GM23248 (cell line): ENCODE data around the gene HOXB9. TPM values are rescaled to one million over a fixed set of nuclear protein-coding genes. Genes with fewer than 3 reads are reported as not detected.

Source experiments
- DNase-seq: peaks from one replicate; pipeline ENCODE4 v3.0.0-alpha.2; 2015
- H2AFZ ChIP-seq: fragments of 200-600 bp; sonication (generic); 2 replicates; pipeline ENCODE4 v1.6.1; 2016; ENCODE audit warnings: antibody characterized with exemption
- H3F3A ChIP-seq: fragments of 200-600 bp; sonication (generic); 2 replicates; pipeline ENCODE4 v1.6.1; 2016; ENCODE audit warnings: mild to moderate bottlenecking, antibody characterized with exemption, mixed run types; ENCODE audit not compliant: insufficient read depth
- H3K27ac ChIP-seq: fragments of 200-600 bp; sonication (generic); 2 replicates; pipeline ENCODE4 v1.5.1; 2016; ENCODE audit warnings: mild to moderate bottlenecking
- H3K27me3 ChIP-seq: fragments of 200-600 bp; sonication (generic); replicated peaks from 2 replicates; pipeline ENCODE4 v1.6.1; 2016; ENCODE audit warnings: mild to moderate bottlenecking; ENCODE audit not compliant: insufficient read depth
- H3K36me3 ChIP-seq: fragments of 200-600 bp; sonication (generic); 2 replicates; pipeline ENCODE4 v1.6.1; 2016; ENCODE audit warnings: low read depth, mild to moderate bottlenecking
- H3K4me1 ChIP-seq: fragments of 200-600 bp; sonication (generic); 2 replicates; pipeline ENCODE4 v1.6.1; 2016; ENCODE audit warnings: mild to moderate bottlenecking; ENCODE audit not compliant: insufficient read depth
- H3K4me2 ChIP-seq: fragments of 200-600 bp; sonication (generic); one replicate; pipeline ENCODE4 v1.6.1; 2016; ENCODE audit warnings: mild to moderate bottlenecking; ENCODE audit not compliant: unreplicated experiment
- H3K4me3 ChIP-seq: fragments of 200-600 bp; sonication (generic); 2 replicates; pipeline ENCODE4 v1.5.1; 2016; ENCODE audit warnings: mild to moderate bottlenecking
- H3K79me2 ChIP-seq: fragments of 200-600 bp; sonication (generic); 2 replicates; pipeline ENCODE4 v1.6.1; 2016; ENCODE audit warnings: mild to moderate bottlenecking; ENCODE audit not compliant: insufficient read depth
- H3K9ac ChIP-seq: fragments of 200-600 bp; sonication (generic); 2 replicates; pipeline ENCODE4 v1.6.1; 2016; ENCODE audit warnings: mild to moderate bottlenecking
- H3K9me2 ChIP-seq: fragments of 200-600 bp; sonication (generic); 2 replicates; pipeline ENCODE4 v1.6.1; 2016; ENCODE audit warnings: mixed run types, mild to moderate bottlenecking, moderate library complexity; ENCODE audit not compliant: insufficient read depth
- H3K9me3 ChIP-seq: fragments of 200-600 bp; sonication (generic); one replicate; pipeline ENCODE4 v1.6.1; 2017; ENCODE audit warnings: low read depth
- H4K20me1 ChIP-seq: fragments of 200-600 bp; sonication (generic); 2 replicates; pipeline ENCODE4 v1.6.0; 2016; ENCODE audit not compliant: insufficient read depth
- EZH2 ChIP-seq: fragments of 200-600 bp; sonication (generic); IDR thresholded peaks from 2 replicates; pipeline ENCODE4 v1.6.1; 2018; ENCODE audit warnings: antibody characterized with exemption, mild to moderate bottlenecking; ENCODE audit not compliant: insufficient read depth, poor library complexity, severe bottlenecking
- EZH2phosphoT487 ChIP-seq: fragments of 200-600 bp; sonication (generic); IDR thresholded peaks from 2 replicates; pipeline ENCODE4 v1.6.1; 2018; ENCODE audit warnings: antibody characterized with exemption, moderate library complexity, mild to moderate bottlenecking, low read depth; ENCODE audit not compliant: insufficient read depth
- WGBS, 2 experiments: methylation state at CpG; one replicate each; pipeline ENCODE4 v1.1.6; 2015 to 2017; ENCODE audit warnings: low lambda C conversion rate in 2 of 2, low coverage in 1 of 2; ENCODE audit errors: missing lambda C conversion rate in 2 of 2; 5-methylcytosine and 5-hydroxymethylcytosine counted together
- in situ Hi-C: fragments of 300-500 bp; cut with MboI; formaldehyde crosslinking; loops from 2 replicates; pipeline ENCODE4 v1.15.0; 2020
- polyA plus RNA-seq: library from polyadenylated mRNA; unstranded; fragments of >200 nt; fragmentation: Nextera tagmentation; extraction: Ambion mirVana; gene quantifications from 2 replicates; pipeline ENCODE4 v1.2.1, GENCODE V29; 2016
- total RNA-seq: library from RNA; depleted of rRNA; stranded (reverse); fragments of >200 nt; shearing (Covaris generic); gene quantifications from 2 replicates; pipeline ENCODE4 v1.2.3, GENCODE V29; 2014

HOXB9 gene
- total and polyA plus RNA-seq, 2 experiments from 2014 or later, result not detected

GRCh38 chr17:48612456-48612853 lies 13.7 kb downstream of the HOXB9 start:
- H3K36me3 ChIP-seq, result no peaks in the 10 kb centered on the region
- H3F3A ChIP-seq, result no peaks in the 10 kb centered on the region
- H2AFZ ChIP-seq, result peak overlapping the region; percentile 85
- peak overlapping the region; percentile 72 for H3K4me3 ChIP-seq
- WGBS, 2 experiments, result 7 to 32% methylated on average over 4 to 15 of the region's 15 CpGs
- no peaks in the 10 kb centered on the region for H3K9me3 ChIP-seq
- peak overlapping the region; percentile 93 for H3K4me2 ChIP-seq
- in situ Hi-C loops, result no loop called here
- H3K9me2 ChIP-seq, result no peaks in the 10 kb centered on the region
- no peaks in the 10 kb centered on the region for H3K79me2 ChIP-seq
- peaks cover 40% of the 10 kb centered on the region for H3K27me3 ChIP-seq
- H3K4me1 ChIP-seq, result no peaks in the 10 kb centered on the region; the same call in 1 of the 2 replicates
- H3K9ac ChIP-seq, result no peak overlapping the region
- peak; percentile 36 for DNase-seq
- no peaks in the 10 kb centered on the region for H4K20me1 ChIP-seq
- no peak for TF ChIP-seq EZH2
- 0 out of 2 replicates have a peak, but pooled peaks have one; percentile 21 for TF ChIP-seq EZH2phosphoT487
- no peak overlapping the region for H3K27ac ChIP-seq

- Histone ChIP-seq H3K27me3 (peaks cover 34% of the 10 kb centered on the region), H3K9me3 (no peaks in the 10 kb centered on the region), H3K36me3 (no peaks in the 10 kb centered on the region), H3K27ac (no peak overlapping the region), H3K9me2 (no peaks in the 10 kb centered on the region), H3K9ac (peak overlapping the region; percentile 84; the same call in 1 of the 2 replicates), H2AFZ (peak overlapping the region; percentile 93), H3K4me1 (no peaks in the 10 kb centered on the region; the same call in 1 of the 2 replicates), H3K79me2 (no peaks in the 10 kb centered on the region), H3F3A (no peaks in the 10 kb centered on the region), H3K4me2 (peak overlapping the region; percentile 83), H3K4me3 (peak overlapping the region; percentile 77), H4K20me1 (no peaks in the 10 kb centered on the region)
- in situ Hi-C loops, result no loop called here
- TF ChIP-seq EZH2 (no peak), EZH2phosphoT487 (no peak)
- peak; percentile 53 for DNase-seq
- WGBS, 2 experiments, result 13 to 22% methylated on average over 22 to 34 of the region's 36 CpGs
Observed at GRCh38 chr17:48611681-48612455, 14.3 kb downstream of the HOXB9 start.

- Histone ChIP-seq H3K9me3 (no peaks in the 10 kb centered on the region), H3K79me2 (no peaks in the 10 kb centered on the region), H3K4me2 (peak overlapping the region; percentile 83), H3K27ac (peak overlapping the region; percentile 67), H3K36me3 (no peaks in the 10 kb centered on the region), H3F3A (no peaks in the 10 kb centered on the region), H3K27me3 (peaks cover 28% of the 10 kb centered on the region), H3K4me3 (peak overlapping the region; percentile 77), H3K9ac (peak overlapping the region; percentile 84), H4K20me1 (no peaks in the 10 kb centered on the region), H3K9me2 (no peaks in the 10 kb centered on the region), H3K4me1 (no peaks in the 10 kb centered on the region; the same call in 1 of the 2 replicates), H2AFZ (peak overlapping the region; percentile 93)
- in situ Hi-C loops, result no loop called here
- DNase-seq, result peak; percentile 64
- WGBS, 2 experiments, result 4 to 5% methylated on average over 22 of the region's 22 CpGs
- TF ChIP-seq EZH2phosphoT487 (no peak), EZH2 (no peak)
Observed at GRCh38 chr17:48611213-48611612, 14.9 kb downstream of the HOXB9 start.

GRCh38 chr17:48610282-48611211 lies 15.6 kb downstream of the HOXB9 start, which contains the start of gene HOXB7:
HOXB7 (minus strand) TSS chr17:48611017; CDS start chr17:48610918, 99 bp downstream.
- Histone ChIP-seq H3K36me3 (no peaks in the 10 kb centered on the region), H3K4me1 (no peaks in the 10 kb centered on the region; the same call in 1 of the 2 replicates), H3K9ac (peak within 1 kb of the TSS; percentile 84), H3K4me2 (peak within 1 kb of the TSS; percentile 83), H3K27me3 (peaks cover 21% of the 10 kb centered on the region), H3K4me3 (peak within 1 kb of the TSS; percentile 77), H3K9me3 (no peaks in the 10 kb centered on the region), H4K20me1 (no peaks in the 10 kb centered on the region), H2AFZ (peak within 1 kb of the TSS; percentile 93), H3K9me2 (no peaks in the 10 kb centered on the region), H3K79me2 (no peaks in the 10 kb centered on the region), H3K27ac (peak within 1 kb of the TSS; percentile 67), H3F3A (no peaks in the 10 kb centered on the region)
- peak; percentile 88 for DNase-seq
- TF ChIP-seq EZH2, result no peak
- TF ChIP-seq EZH2phosphoT487, result no peak
- in situ Hi-C loops, result no loop called here
- 2 to 3% methylated on average over 44 to 56 of the region's 79 CpGs for WGBS, 2 experiments
